ENCODE data around the gene TBRG4.

DNA sequence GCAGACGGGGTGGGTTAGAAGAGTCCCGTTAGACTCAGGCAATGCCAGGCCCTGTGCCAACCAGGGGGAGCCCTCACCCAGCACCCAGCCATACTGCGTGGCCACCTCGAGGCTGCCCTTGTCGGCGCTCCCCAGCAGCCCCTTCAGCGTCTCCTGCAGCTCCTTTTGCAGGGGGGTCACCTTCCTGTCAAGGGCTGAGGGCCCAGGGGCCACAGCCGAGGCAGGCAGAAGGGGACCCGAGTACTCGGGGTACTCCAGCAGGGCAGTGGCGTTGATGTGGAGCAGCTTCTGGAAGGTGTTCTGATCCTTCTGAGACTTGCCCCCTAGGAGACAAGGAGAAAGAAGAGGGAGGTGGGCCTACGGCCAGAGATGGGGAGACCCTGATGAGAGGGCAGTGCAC, 9.7 kb downstream of the TBRG4 start:
- TF ChIP-seq, protein P1, sequence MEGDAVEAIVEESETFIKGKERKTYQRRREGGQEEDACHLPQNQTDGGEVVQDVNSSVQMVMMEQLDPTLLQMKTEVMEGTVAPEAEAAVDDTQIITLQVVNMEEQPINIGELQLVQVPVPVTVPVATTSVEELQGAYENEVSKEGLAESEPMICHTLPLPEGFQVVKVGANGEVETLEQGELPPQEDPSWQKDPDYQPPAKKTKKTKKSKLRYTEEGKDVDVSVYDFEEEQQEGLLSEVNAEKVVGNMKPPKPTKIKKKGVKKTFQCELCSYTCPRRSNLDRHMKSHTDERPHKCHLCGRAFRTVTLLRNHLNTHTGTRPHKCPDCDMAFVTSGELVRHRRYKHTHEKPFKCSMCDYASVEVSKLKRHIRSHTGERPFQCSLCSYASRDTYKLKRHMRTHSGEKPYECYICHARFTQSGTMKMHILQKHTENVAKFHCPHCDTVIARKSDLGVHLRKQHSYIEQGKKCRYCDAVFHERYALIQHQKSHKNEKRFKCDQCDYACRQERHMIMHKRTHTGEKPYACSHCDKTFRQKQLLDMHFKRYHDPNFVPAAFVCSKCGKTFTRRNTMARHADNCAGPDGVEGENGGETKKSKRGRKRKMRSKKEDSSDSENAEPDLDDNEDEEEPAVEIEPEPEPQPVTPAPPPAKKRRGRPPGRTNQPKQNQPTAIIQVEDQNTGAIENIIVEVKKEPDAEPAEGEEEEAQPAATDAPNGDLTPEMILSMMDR (IDR thresholded peaks at IDR 0.05; ENCODE audit: insufficient read depth, low read length), result no peak
- no peak for TF ChIP-seq POLR2AphosphoS5 (IDR thresholded peaks at IDR 0.05; ENCODE audit: low read depth)
- TF ChIP-seq, protein P2, sequence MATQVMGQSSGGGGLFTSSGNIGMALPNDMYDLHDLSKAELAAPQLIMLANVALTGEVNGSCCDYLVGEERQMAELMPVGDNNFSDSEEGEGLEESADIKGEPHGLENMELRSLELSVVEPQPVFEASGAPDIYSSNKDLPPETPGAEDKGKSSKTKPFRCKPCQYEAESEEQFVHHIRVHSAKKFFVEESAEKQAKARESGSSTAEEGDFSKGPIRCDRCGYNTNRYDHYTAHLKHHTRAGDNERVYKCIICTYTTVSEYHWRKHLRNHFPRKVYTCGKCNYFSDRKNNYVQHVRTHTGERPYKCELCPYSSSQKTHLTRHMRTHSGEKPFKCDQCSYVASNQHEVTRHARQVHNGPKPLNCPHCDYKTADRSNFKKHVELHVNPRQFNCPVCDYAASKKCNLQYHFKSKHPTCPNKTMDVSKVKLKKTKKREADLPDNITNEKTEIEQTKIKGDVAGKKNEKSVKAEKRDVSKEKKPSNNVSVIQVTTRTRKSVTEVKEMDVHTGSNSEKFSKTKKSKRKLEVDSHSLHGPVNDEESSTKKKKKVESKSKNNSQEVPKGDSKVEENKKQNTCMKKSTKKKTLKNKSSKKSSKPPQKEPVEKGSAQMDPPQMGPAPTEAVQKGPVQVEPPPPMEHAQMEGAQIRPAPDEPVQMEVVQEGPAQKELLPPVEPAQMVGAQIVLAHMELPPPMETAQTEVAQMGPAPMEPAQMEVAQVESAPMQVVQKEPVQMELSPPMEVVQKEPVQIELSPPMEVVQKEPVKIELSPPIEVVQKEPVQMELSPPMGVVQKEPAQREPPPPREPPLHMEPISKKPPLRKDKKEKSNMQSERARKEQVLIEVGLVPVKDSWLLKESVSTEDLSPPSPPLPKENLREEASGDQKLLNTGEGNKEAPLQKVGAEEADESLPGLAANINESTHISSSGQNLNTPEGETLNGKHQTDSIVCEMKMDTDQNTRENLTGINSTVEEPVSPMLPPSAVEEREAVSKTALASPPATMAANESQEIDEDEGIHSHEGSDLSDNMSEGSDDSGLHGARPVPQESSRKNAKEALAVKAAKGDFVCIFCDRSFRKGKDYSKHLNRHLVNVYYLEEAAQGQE (IDR thresholded peaks at IDR 0.05; ENCODE audit: insufficient replicate concordance, low read depth), result no peak
